AG09319 (cell line): ENCODE data around the gene TNFRSF14.
"Not testable (repeated sequence)": the region's sequence is repeated elsewhere in the genome, so short reads cannot be mapped to it uniquely, and the experiment has no call there.

ENCODE experiments used
- DNase-seq: peaks from one replicate; pipeline ENCODE4 v3.0.0-alpha.2; 2010; ENCODE audit warnings: low read depth; ENCODE audit errors: extremely low read depth
- CTCF ChIP-seq: IDR thresholded peaks from 2 replicates; pipeline ENCODE4 v1.5.1; 2011; ENCODE audit warnings: low read depth, mild to moderate bottlenecking, inconsistent platforms, low read length, moderate library complexity

Gene TNFRSF14

GRCh38 chr1:2564006-2564814 is 8.0 kb downstream of the TNFRSF14 start:
- no peak for DNase-seq
- TF ChIP-seq CTCF, result no peak

GRCh38 chr1:2564815-2565374 is 8.7 kb downstream of the TNFRSF14 start:
- no peak for DNase-seq

GRCh38 chr1:2566101-2567045 is 10.2 kb downstream of the TNFRSF14 start:
- no peak for TF ChIP-seq CTCF

More at GRCh38 chr1:2564815-2565374, 8.7 kb downstream of the TNFRSF14 start:
- no peak for TF ChIP-seq CTCF

GRCh38 chr1:2567083-2567679 is 11.0 kb downstream of the TNFRSF14 start:
- no peak for DNase-seq
- no peak for TF ChIP-seq CTCF

More at GRCh38 chr1:2566101-2567045, 10.2 kb downstream of the TNFRSF14 start:
- DNase-seq, result no peak

- DNase-seq, result not testable (repeated sequence)
These were observed 12.1 kb downstream of the TNFRSF14 start for GRCh38 chr1:2568187-2568816.

- DNase-seq, result no peak
- TF ChIP-seq CTCF, result no peak
These were observed 12.9 kb downstream of the TNFRSF14 start for GRCh38 chr1:2569060-2569459.

GRCh38 chr1:2569703-2570102 is 13.5 kb downstream of the TNFRSF14 start:
- DNase-seq, result not testable (repeated sequence)
